Measurements from ENCODE around the gene XCL1.

DNA sequence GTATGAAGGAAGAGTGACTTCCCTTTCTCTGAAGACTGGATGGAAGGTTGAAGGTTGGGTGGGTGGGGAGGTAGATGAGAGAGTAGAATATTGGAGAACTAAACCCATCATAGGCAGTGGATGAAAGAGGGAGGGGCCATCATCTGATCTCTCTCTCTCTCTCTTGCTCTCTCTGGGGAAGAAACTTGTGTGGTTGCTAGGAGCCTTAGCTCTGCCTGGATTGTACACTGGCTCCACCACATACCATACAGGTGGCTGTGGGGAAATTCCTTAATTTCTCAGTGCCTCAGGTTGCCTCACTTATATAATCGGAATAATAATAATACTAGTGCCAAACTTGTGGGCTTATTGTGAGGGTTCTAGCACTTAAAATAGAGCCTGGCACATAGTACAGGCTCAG is 9.5 kb downstream of the XCL1 start:
- TF ChIP-seq, protein P1, sequence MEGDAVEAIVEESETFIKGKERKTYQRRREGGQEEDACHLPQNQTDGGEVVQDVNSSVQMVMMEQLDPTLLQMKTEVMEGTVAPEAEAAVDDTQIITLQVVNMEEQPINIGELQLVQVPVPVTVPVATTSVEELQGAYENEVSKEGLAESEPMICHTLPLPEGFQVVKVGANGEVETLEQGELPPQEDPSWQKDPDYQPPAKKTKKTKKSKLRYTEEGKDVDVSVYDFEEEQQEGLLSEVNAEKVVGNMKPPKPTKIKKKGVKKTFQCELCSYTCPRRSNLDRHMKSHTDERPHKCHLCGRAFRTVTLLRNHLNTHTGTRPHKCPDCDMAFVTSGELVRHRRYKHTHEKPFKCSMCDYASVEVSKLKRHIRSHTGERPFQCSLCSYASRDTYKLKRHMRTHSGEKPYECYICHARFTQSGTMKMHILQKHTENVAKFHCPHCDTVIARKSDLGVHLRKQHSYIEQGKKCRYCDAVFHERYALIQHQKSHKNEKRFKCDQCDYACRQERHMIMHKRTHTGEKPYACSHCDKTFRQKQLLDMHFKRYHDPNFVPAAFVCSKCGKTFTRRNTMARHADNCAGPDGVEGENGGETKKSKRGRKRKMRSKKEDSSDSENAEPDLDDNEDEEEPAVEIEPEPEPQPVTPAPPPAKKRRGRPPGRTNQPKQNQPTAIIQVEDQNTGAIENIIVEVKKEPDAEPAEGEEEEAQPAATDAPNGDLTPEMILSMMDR (conservative IDR thresholded peaks at IDR 0.05 in 1 of 2, IDR thresholded peaks at IDR 0.05 in 1 of 2; ENCODE audit: extremely low read depth in 1 of 2, insufficient read depth in 1 of 2, low read depth in 1 of 2, low read length in 2 of 2), result no peak
- no peak for TF ChIP-seq EZH2 (IDR thresholded peaks at IDR 0.05; ENCODE audit: borderline replicate concordance, low read length)

All from mammary epithelial cell (primary cell).